MM.1S (cell line): Measurements from ENCODE around the gene MPG.

Source experiments
- DNase-seq: peaks from one replicate; pipeline ENCODE4 v3.0.0-alpha.2; 2015
- H2AFZ ChIP-seq: fragments of 300-600 bp; sonication (generic); 2 replicates; pipeline ENCODE4 v1.6.0; 2016; ENCODE audit warnings: antibody characterized with exemption, low read length
- H3F3A ChIP-seq: fragments of 300-600 bp; sonication (generic); 2 replicates; pipeline ENCODE4 v1.6.1; 2016; ENCODE audit warnings: mild to moderate bottlenecking, antibody characterized with exemption, low read length, moderate library complexity, mixed read lengths; ENCODE audit not compliant: insufficient read depth
- H3K27ac ChIP-seq: fragments of 300-600 bp; sonication (generic); 2 replicates; pipeline ENCODE4 v1.5.1; 2016; ENCODE audit warnings: mild to moderate bottlenecking, low read length
- H3K27me3 ChIP-seq: fragments of 300-600 bp; sonication (generic); replicated peaks from 2 replicates; pipeline ENCODE4 v1.6.0; 2016; ENCODE audit warnings: low read length; ENCODE audit not compliant: insufficient read depth
- H3K36me3 ChIP-seq: fragments of 300-600 bp; sonication (generic); replicated peaks from 2 replicates; pipeline ENCODE4 v1.6.1; 2016; ENCODE audit warnings: mild to moderate bottlenecking, low read length, mixed read lengths; ENCODE audit not compliant: insufficient read depth
- H3K4me1 ChIP-seq: fragments of 300-600 bp; sonication (generic); 2 replicates; pipeline ENCODE4 v1.6.1; 2016; ENCODE audit warnings: low read length, mixed read lengths
- H3K4me2 ChIP-seq: fragments of 300-600 bp; sonication (generic); 2 replicates; pipeline ENCODE4 v1.6.0; 2016; ENCODE audit warnings: low read depth, low read length
- H3K4me3 ChIP-seq: fragments of 300-600 bp; sonication (generic); 2 replicates; pipeline ENCODE4 v1.5.1; 2016; ENCODE audit warnings: low read length, mixed read lengths
- H3K79me2 ChIP-seq: fragments of 300-600 bp; sonication (generic); 2 replicates; pipeline ENCODE4 v1.6.1; 2016; ENCODE audit warnings: mixed run types, low read length, mixed read lengths
- H3K9ac ChIP-seq: fragments of 300-600 bp; sonication (generic); 2 replicates; pipeline ENCODE4 v1.6.1; 2016; ENCODE audit warnings: low read length, mixed read lengths
- H3K9me2 ChIP-seq: fragments of 300-600 bp; sonication (generic); replicated peaks from 2 replicates; pipeline ENCODE4 v1.6.1; 2016; ENCODE audit warnings: mild to moderate bottlenecking, low read length, mixed read lengths; ENCODE audit not compliant: insufficient read depth
- H3K9me3 ChIP-seq: fragments of 300-600 bp; sonication (generic); replicated peaks from 2 replicates; pipeline ENCODE4 v1.6.1; 2016; ENCODE audit warnings: mild to moderate bottlenecking, low read length, mixed read lengths; ENCODE audit not compliant: insufficient read depth
- H4K20me1 ChIP-seq: fragments of 300-600 bp; sonication (generic); 2 replicates; pipeline ENCODE4 v1.6.1; 2016; ENCODE audit warnings: mild to moderate bottlenecking, low read length, moderate library complexity, mixed read lengths; ENCODE audit not compliant: insufficient read depth
- EZH2 ChIP-seq: fragments of 300-600 bp; sonication (generic); optimal IDR thresholded peaks from 2 replicates; pipeline ENCODE3; 2017; ENCODE audit warnings: low read depth, mild to moderate bottlenecking, antibody characterized with exemption, low read length, mixed read lengths
- EZH2phosphoT487 ChIP-seq: fragments of 300-600 bp; sonication (generic); IDR thresholded peaks from 2 replicates; pipeline ENCODE4 v1.6.1; 2018; ENCODE audit warnings: antibody characterized with exemption, low read length
- TF ChIP-seq, protein P1 (sequence below): fragments of 300-600 bp; sonication (generic); IDR thresholded peaks from 2 replicates; pipeline ENCODE4 v1.5.1; 2016; ENCODE audit warnings: antibody characterized with exemption, low read length, mixed read lengths

The MPG gene

DNA sequence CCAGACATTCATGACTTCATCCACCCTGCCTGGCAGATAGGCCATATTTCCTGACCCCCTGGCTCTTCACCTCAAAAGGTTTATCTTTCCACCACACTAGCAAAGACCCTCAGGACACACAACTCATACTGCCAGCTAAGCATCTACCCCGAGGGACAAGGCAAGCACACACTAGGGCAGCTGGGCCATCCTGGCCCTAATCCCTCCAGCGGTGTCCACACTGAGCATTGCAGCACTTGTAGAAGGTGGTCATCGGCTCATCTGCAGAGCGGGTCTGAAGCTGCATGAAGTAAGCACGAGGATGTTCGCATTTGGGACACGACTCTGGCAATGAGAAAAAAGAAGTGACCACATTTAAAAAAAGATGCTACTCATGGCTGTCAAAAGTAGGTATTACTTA, 30.8 kb upstream of the MPG start:
- Histone ChIP-seq H4K20me1 (no peaks in the 10 kb centered on the region), H3K27ac (no peak overlapping the region), H3K4me1 (peaks cover 7% of the 10 kb centered on the region; the same call in 1 of the 2 replicates), H3K4me3 (no peak overlapping the region), H3K9ac (no peak overlapping the region), H3K27me3 (no peaks in the 10 kb centered on the region), H3K9me2 (no peaks in the 10 kb centered on the region), H3F3A (no peaks in the 10 kb centered on the region), H3K9me3 (no peaks in the 10 kb centered on the region), H3K4me2 (no peak overlapping the region), H3K79me2 (peaks cover 66% of the 10 kb centered on the region), H3K36me3 (peaks cover 5% of the 10 kb centered on the region; the same call in 1 of the 2 replicates), H2AFZ (no peak overlapping the region)
- TF ChIP-seq EZH2 = no peak
- TF ChIP-seq EZH2phosphoT487 = no peak
- TF ChIP-seq, protein P1, sequence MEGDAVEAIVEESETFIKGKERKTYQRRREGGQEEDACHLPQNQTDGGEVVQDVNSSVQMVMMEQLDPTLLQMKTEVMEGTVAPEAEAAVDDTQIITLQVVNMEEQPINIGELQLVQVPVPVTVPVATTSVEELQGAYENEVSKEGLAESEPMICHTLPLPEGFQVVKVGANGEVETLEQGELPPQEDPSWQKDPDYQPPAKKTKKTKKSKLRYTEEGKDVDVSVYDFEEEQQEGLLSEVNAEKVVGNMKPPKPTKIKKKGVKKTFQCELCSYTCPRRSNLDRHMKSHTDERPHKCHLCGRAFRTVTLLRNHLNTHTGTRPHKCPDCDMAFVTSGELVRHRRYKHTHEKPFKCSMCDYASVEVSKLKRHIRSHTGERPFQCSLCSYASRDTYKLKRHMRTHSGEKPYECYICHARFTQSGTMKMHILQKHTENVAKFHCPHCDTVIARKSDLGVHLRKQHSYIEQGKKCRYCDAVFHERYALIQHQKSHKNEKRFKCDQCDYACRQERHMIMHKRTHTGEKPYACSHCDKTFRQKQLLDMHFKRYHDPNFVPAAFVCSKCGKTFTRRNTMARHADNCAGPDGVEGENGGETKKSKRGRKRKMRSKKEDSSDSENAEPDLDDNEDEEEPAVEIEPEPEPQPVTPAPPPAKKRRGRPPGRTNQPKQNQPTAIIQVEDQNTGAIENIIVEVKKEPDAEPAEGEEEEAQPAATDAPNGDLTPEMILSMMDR = no peak
- DNase-seq = no peak

DNA sequence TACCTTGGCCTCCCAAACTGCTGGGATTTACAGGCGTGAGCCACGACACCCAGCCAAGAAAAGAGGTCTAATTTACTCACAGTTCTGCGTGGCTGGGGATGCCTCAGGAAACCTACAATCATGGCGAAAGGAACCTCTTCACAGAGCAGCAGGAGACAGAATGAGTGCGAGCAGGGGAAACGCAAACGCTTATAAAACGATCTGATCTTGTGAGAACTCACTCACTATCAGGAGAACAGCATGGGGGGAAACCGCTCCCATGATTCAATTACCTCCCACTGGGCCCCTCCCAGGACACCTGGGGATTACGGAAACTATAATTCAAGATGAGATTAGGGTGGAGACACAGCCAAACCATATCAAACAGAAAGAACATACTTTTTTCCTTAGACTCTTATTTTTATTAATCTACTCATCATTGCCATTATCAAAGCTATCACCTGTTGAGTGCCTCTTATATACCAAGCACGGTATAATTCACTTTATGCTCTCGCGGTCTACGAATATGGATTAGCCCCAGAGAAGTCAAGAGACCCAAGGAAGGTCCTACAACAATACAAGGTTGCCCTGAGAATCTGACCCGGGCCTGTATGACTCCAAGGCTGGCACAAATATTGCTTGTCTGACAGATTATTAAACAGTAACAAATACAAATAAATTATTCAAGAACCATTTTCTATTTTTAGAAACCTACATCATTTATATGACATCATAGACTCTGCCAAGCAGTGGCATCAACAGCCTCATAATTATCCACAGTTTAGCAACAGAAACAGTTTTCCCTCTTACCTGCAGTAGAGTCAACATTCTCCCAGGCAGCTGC, 27.0 kb upstream of the MPG start:
- no peaks in the 10 kb centered on the region for H3K27me3 ChIP-seq
- peak overlapping the region; percentile 5; the same call in 1 of the 2 replicates for H3K4me2 ChIP-seq
- no peaks in the 10 kb centered on the region for H4K20me1 ChIP-seq
- TF ChIP-seq, protein P1 = no peak
- H3K36me3 ChIP-seq = peaks cover 5% of the 10 kb centered on the region; the same call in 1 of the 2 replicates
- H3F3A ChIP-seq = peaks cover 8% of the 10 kb centered on the region
- peaks cover 74% of the 10 kb centered on the region for H3K79me2 ChIP-seq
- peaks cover 7% of the 10 kb centered on the region; the same call in 1 of the 2 replicates for H3K4me1 ChIP-seq
- no peak overlapping the region for H2AFZ ChIP-seq
- H3K9me3 ChIP-seq = no peaks in the 10 kb centered on the region
- no peak overlapping the region for H3K9ac ChIP-seq
- no peaks in the 10 kb centered on the region for H3K9me2 ChIP-seq
- H3K4me3 ChIP-seq = no peak overlapping the region
- no peak for DNase-seq
- H3K27ac ChIP-seq = no peak overlapping the region

DNA sequence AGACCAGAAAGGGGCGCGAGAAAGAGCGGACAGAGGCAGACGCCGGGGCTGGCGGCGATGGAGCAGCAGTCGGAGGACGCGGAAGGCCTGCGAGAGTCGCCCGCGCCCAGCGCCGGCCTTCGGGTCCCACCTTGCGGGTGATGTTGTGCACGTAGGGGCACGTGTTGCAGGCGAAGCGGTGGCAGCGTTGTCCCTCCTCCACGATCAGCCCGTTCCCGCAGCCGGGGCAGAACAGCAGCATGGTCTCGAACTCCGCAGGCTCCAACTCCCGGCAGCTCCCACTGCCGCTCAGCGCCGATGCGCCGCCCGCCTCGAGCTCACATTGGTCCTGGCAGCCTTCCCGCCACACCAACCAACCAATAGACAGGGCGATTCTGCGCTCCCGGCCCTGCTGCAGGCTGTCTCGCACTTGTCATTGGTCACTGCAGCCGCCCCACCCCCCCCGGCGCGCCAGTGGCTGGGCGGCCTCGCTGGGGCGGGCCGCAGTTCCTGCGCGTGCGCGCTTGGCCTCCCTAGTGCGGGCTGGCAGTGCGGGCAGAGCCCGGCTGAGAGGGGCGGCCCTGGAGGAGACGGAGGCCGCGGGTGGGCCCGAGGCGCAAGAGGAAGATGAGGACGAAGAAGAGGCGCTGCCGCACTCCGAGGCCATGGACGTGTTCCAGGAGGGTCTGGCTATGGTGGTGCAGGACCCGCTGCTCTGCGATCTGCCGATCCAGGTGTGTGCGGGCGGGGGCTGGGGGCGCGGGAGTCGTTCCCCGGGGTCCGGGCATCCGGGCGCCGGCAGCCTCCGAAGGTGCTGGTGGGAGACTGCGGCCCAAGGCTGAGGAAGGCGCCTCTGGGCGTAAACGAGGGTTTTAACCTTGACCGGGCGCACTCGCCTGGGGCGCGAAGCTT, 24.4 kb upstream of the MPG start, which contains the start of the genes POLR3K and SNRNP25:
POLR3K (minus strand) TSS at position 263 of the 891 bp plus-strand sequence; CDS start at position 241, 22 bp downstream.
SNRNP25 (plus strand) TSS at position 483 of the 891 bp plus-strand sequence; CDS start at position 672, 189 bp downstream.
- Histone ChIP-seq H3K9me2 (no peaks in the 10 kb centered on the region), H3K4me2 (peak within 1 kb of the TSS; percentile 71), H3K4me1 (peaks cover 7% of the 10 kb centered on the region; the same call in 1 of the 2 replicates), H2AFZ (peak within 1 kb of the TSS; percentile 73), H3K9me3 (no peaks in the 10 kb centered on the region), H3F3A (peaks cover 8% of the 10 kb centered on the region), H4K20me1 (no peaks in the 10 kb centered on the region), H3K9ac (peak within 1 kb of the TSS; percentile 76), H3K27ac (peak within 1 kb of the TSS; percentile 74), H3K4me3 (peak within 1 kb of the TSS; percentile 81), H3K79me2 (peaks cover 59% of the 10 kb centered on the region), H3K36me3 (peaks cover 7% of the 10 kb centered on the region; the same call in 1 of the 2 replicates), H3K27me3 (no peaks in the 10 kb centered on the region)
- peak; percentile 98 for DNase-seq
- TF ChIP-seq, protein P1 = no peak
- TF ChIP-seq EZH2phosphoT487 = no peak
- TF ChIP-seq EZH2 = no peak
